HG03460 (cell line): ENCODE data around the gene HSPG2.

ENCODE experiments used
- ATAC-seq: cut with Tn5 transposase; IDR thresholded peaks from one replicate; pipeline ENCODE4 v1.9.1; 2021; ENCODE audit not compliant: unreplicated experiment

Gene HSPG2

GRCh38 chr1:21884456-21885235 is 52.5 kb downstream of the HSPG2 start:
- ATAC-seq = no peak

GRCh38 chr1:21882721-21883415 is 54.2 kb downstream of the HSPG2 start:
- no peak for ATAC-seq

GRCh38 chr1:21881250-21881649 is 55.9 kb downstream of the HSPG2 start:
- ATAC-seq = no peak

GRCh38 chr1:21880619-21880970 is 56.5 kb downstream of the HSPG2 start:
- ATAC-seq = no peak

- ATAC-seq = no peak
These were observed 57.0 kb downstream of the HSPG2 start for GRCh38 chr1:21879928-21880618.

GRCh38 chr1:21878840-21879478 is 58.2 kb downstream of the HSPG2 start:
- ATAC-seq = no peak

GRCh38 chr1:21878009-21878773 is 58.9 kb downstream of the HSPG2 start:
- ATAC-seq = no peak

GRCh38 chr1:21876267-21876666 is 60.8 kb downstream of the HSPG2 start:
- no peak for ATAC-seq

GRCh38 chr1:21875621-21876063 is 61.5 kb downstream of the HSPG2 start:
- no peak for ATAC-seq

- no peak for ATAC-seq
These were observed 62.1 kb downstream of the HSPG2 start for GRCh38 chr1:21874778-21875547.

GRCh38 chr1:21874328-21874727 is 62.8 kb downstream of the HSPG2 start:
- no peak for ATAC-seq

GRCh38 chr1:21873761-21874160 is 63.3 kb downstream of the HSPG2 start:
- no peak for ATAC-seq

GRCh38 chr1:21873174-21873573 is 63.9 kb downstream of the HSPG2 start:
- ATAC-seq = no peak

- no peak for ATAC-seq
These were observed 64.5 kb downstream of the HSPG2 start for GRCh38 chr1:21872445-21873079.

- no peak for ATAC-seq
These were observed 65.2 kb downstream of the HSPG2 start for GRCh38 chr1:21871943-21872342.

GRCh38 chr1:21870611-21871010 is 66.5 kb downstream of the HSPG2 start:
- ATAC-seq = no peak

- no peak for ATAC-seq
These were observed 67.4 kb downstream of the HSPG2 start for GRCh38 chr1:21869620-21870121.

GRCh38 chr1:21868941-21869454 is 68.1 kb downstream of the HSPG2 start:
- no peak for ATAC-seq

- no peak for ATAC-seq
These were observed 68.6 kb downstream of the HSPG2 start for GRCh38 chr1:21868482-21868881.
